Endothelial cell of umbilical vein (primary cell): Measurements from ENCODE around the gene ZNRF3. TPM values are rescaled to one million over a fixed set of nuclear protein-coding genes. Genes with fewer than 3 reads are reported as not detected.

Experiments used
- BruUV-seq: library from RNA; stranded (reverse); fragments of 400-500 nt; replicated peaks from 2 replicates; lab custom pipeline; 2021; lab: Mats Ljungman, UMichigan
- CTCF ChIA-PET: fragments of 300-600, 350-600 bp; sonication (Branson Sonifier 250); formaldehyde crosslinking; loops from one replicate; lab custom pipeline; 2021; ENCODE audit warnings: antibody characterized with exemption, inconsistent platforms; lab: Charles Lee
- POLR2A ChIA-PET: fragments of 300-600, 350-600 bp; sonication (Branson Sonifier 250); formaldehyde crosslinking; loops from one replicate; lab custom pipeline; 2021; ENCODE audit warnings: antibody characterized with exemption, inconsistent platforms; lab: Charles Lee
- DNase-seq: peaks from one replicate; pipeline ENCODE4 v3.0.0-alpha.2; 2011; ENCODE audit warnings: low read depth, low spot score
- FAIRE-seq: peaks from 2 replicates; lab custom pipeline; 2011; peaks lifted over from hg19 to GRCh38; lab: Jason Lieb, UNC
- H2AFZ ChIP-seq: 2 replicates; pipeline ENCODE4 v1.6.0; 2012; ENCODE audit warnings: low read depth, low read length, control low read depth, inconsistent platforms
- H3K27ac ChIP-seq: 2 replicates; pipeline ENCODE4 v1.5.1; 2011; ENCODE audit warnings: low read depth, mild to moderate bottlenecking, control low read depth, low read length, moderate library complexity; ENCODE audit not compliant: insufficient read depth
- H3K27me3 ChIP-seq, 2 experiments: 2 replicates each; pipeline versions ENCODE4 v1.6.0 to v1.6.1; 2011; ENCODE audit warnings: low read length in 2 of 2, mixed read lengths in 1 of 2; ENCODE audit not compliant: control insufficient read depth in 2 of 2, insufficient read depth in 2 of 2
- H3K36me3 ChIP-seq, 2 experiments: 2 replicates in 1 of 2; 3 replicates in 1 of 2; pipeline ENCODE4 v1.5.1; 2011; ENCODE audit warnings: low read length in 2 of 2, mild to moderate bottlenecking in 1 of 2, moderate library complexity in 1 of 2; ENCODE audit not compliant: control insufficient read depth in 2 of 2, insufficient read depth in 2 of 2; ENCODE audit errors: extremely low read depth in 1 of 2
- H3K4me1 ChIP-seq: 3 replicates; pipeline ENCODE4 v1.5.1; 2011; ENCODE audit warnings: mild to moderate bottlenecking, low read length; ENCODE audit not compliant: control insufficient read depth, insufficient read depth; ENCODE audit errors: extremely low read depth
- H3K4me2 ChIP-seq: 2 replicates; pipeline ENCODE4 v1.6.1; 2011; ENCODE audit warnings: low read length, control low read depth, mixed read lengths; ENCODE audit not compliant: insufficient read depth
- H3K4me3 ChIP-seq, 3 experiments: fragments of 200-600 bp in 1 of 3; sonication (generic), shearing (Covaris generic) in 1 of 3; replicated peaks in 1 of 3; 2 replicates each; pipeline ENCODE4 v1.5.1; 2011 to 2016; ENCODE audit warnings: control low read depth in 3 of 3, low read length in 3 of 3, mild to moderate bottlenecking in 2 of 3, inconsistent platforms in 1 of 3, low read depth in 1 of 3, moderate library complexity in 1 of 3; ENCODE audit not compliant: insufficient read depth in 1 of 3
- H3K79me2 ChIP-seq: 2 replicates; pipeline ENCODE4 v1.6.0; 2012; ENCODE audit warnings: low read length, inconsistent platforms; ENCODE audit not compliant: control insufficient read depth, insufficient read depth
- H3K9ac ChIP-seq: replicated peaks from 2 replicates; pipeline ENCODE3; 2011; ENCODE audit warnings: low read length, control low read depth; ENCODE audit not compliant: insufficient read depth; ENCODE audit errors: extremely low read depth
- H3K9me1 ChIP-seq: replicated peaks from 3 replicates; pipeline ENCODE4 v1.6.0; 2011; ENCODE audit warnings: mild to moderate bottlenecking, low read length; ENCODE audit not compliant: control insufficient read depth, insufficient read depth; ENCODE audit errors: extremely low read depth
- H3K9me3 ChIP-seq: replicated peaks from 2 replicates; pipeline ENCODE4 v1.5.1; 2012; ENCODE audit warnings: low read length, inconsistent platforms; ENCODE audit not compliant: control insufficient read depth, insufficient read depth
- H4K20me1 ChIP-seq: replicated peaks from 2 replicates; pipeline ENCODE3; 2011; ENCODE audit warnings: mild to moderate bottlenecking, low read length; ENCODE audit not compliant: control insufficient read depth, insufficient read depth; ENCODE audit errors: extremely low read depth
- EZH2 ChIP-seq: IDR thresholded peaks from 2 replicates; pipeline ENCODE4 v1.6.1; 2012; ENCODE audit warnings: borderline replicate concordance, low read depth, mild to moderate bottlenecking, moderate library complexity, low read length, inconsistent platforms; ENCODE audit not compliant: severe bottlenecking
- FOS ChIP-seq: IDR thresholded peaks from 2 replicates; pipeline ENCODE4 v1.6.1; 2011; ENCODE audit warnings: mild to moderate bottlenecking, low read length, moderate library complexity, borderline replicate concordance; ENCODE audit not compliant: insufficient read depth
- GATA2 ChIP-seq: IDR thresholded peaks from 2 replicates; pipeline ENCODE4 v1.7.0; 2011; ENCODE audit warnings: low read depth, mild to moderate bottlenecking, moderate library complexity, mixed read lengths, low read length; ENCODE audit not compliant: insufficient read length, insufficient read depth
- JUN ChIP-seq: IDR thresholded peaks from 2 replicates; pipeline ENCODE4 v1.6.1; 2011; ENCODE audit warnings: borderline replicate concordance, low read depth; ENCODE audit not compliant: insufficient read length, insufficient read depth
- MYC ChIP-seq: IDR thresholded peaks from one replicate; pipeline ENCODE4 v1.6.1; 2011; ENCODE audit warnings: mild to moderate bottlenecking, low read depth, low read length
- POLR2A ChIP-seq: IDR thresholded peaks from 2 replicates; pipeline ENCODE4 v1.6.1; 2012; ENCODE audit warnings: low read depth, mild to moderate bottlenecking, control low read depth, low read length
- POLR2AphosphoS5 ChIP-seq: IDR thresholded peaks from 2 replicates; pipeline ENCODE4 v1.6.1; 2012; ENCODE audit warnings: low read depth, mild to moderate bottlenecking, control low read depth, low read length, moderate library complexity; ENCODE audit not compliant: insufficient read depth
- dilution Hi-C: fragments of 300-500 bp; cut with MboI; formaldehyde crosslinking; loops from one replicate; pipeline ENCODE4 v1.15.0; 2019; ENCODE audit warnings: low sequenced_read_pairs; ENCODE audit not compliant: extremely low pct_ligation_motif_present
- intact Hi-C: fragments of 100-400 bp; cut with micrococcal nuclease; formaldehyde crosslinking; loops from one replicate; pipeline ENCODE4 v1.10.0; 2022
- polyA plus RNA-seq, 4 experiments: library from polyadenylated mRNA; depleted of rRNA in 3 of 4; stranded (reverse) in 3 of 4; unstranded in 1 of 4; fragments of >200 nt; gene quantifications; 2 replicates each; pipeline versions ENCODE4 v1.2.1 to v1.2.3, GENCODE V29; 2011 to 2012; ENCODE audit warnings: missing spikeins in 1 of 4
- total RNA-seq: library from RNA; stranded (reverse); gene quantifications from 2 replicates; pipeline ENCODE4 v1.2.3, GENCODE V29; 2021
- TF ChIP-seq, protein P1 (sequence below), 2 donors: IDR thresholded peaks; 1 replicate in 1 of 2; 2 replicates in 1 of 2; pipeline ENCODE4 v1.5.1; 2011; ENCODE audit warnings: low read length in 2 of 2, mild to moderate bottlenecking in 2 of 2, moderate library complexity in 2 of 2, control low read depth in 1 of 2, inconsistent platforms in 1 of 2, low read depth in 1 of 2; ENCODE audit not compliant: insufficient read depth in 1 of 2; ENCODE audit errors: extremely low read depth in 1 of 2
- TF ChIP-seq, protein P2 (sequence below): IDR thresholded peaks from 2 replicates; pipeline ENCODE4 v1.6.1; 2011; ENCODE audit not compliant: insufficient read depth, insufficient read length

ZNRF3 gene
- total and polyA plus RNA-seq, 2 donors (not counting 3 experiments of a cell fraction or from before 2014, with no cell fraction given) = 2.7 to 5.2 TPM

DNA sequence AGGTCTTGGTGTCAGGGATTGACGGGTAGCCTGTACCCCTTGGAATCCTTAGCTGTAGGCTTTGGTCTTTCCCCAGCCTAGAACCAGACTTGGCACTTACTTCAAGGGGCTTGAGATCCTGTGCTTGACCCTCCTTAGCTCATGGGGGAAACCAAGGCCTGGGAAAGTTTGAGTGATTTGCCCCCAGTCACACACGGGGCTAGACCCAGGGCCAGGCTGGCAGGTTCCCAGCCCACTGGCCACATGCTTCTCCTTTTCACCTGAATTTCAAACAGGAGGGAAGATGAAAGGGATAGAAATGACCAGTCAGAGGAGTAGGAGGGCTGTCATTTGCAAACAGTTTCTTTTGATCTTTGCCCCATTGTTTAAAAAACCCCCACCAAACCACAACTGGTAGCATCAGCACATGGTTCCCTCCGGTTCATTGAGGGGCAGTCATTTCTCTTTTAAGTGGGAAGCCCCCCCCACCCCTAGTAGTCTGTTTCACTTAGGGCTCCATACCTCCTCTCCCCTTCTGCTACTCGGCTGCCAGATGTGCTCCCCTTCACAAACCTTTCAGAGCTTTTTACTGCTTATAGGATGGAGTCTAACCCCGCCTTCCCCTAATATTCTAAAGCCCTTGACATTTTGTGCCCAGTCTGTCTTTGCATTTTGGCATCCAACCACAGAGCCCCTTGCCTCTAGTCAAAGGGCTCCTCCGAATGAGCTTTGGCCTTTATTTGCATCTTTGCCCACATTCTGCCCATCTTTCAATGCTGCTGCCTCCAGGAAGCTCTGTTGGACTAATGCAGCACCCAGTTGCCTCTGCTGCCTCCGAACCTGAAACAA lies 37.6 kb downstream of the ZNRF3 start:
- Histone ChIP-seq H3K36me3 (no peaks in the 10 kb centered on the region), H3K27me3 (no peaks in the 10 kb centered on the region), H3K9ac (no peak overlapping the region), H2AFZ (no peak overlapping the region), H3K9me3 (no peaks in the 10 kb centered on the region), H3K9me1 (no peaks in the 10 kb centered on the region), H4K20me1 (no peaks in the 10 kb centered on the region), H3K79me2 (no peaks in the 10 kb centered on the region), H3K4me1 (no peaks in the 10 kb centered on the region), H3K4me3 (no peak overlapping the region), H3K27ac (no peak overlapping the region), H3K4me2 (no peak overlapping the region)
- DNase-seq = no peak
- TF ChIP-seq FOS (no peak), MYC (no peak), POLR2AphosphoS5 (no peak), POLR2A (no peak), JUN (no peak), EZH2 (no peak), GATA2 (no peak)
- TF ChIP-seq, protein P1, sequence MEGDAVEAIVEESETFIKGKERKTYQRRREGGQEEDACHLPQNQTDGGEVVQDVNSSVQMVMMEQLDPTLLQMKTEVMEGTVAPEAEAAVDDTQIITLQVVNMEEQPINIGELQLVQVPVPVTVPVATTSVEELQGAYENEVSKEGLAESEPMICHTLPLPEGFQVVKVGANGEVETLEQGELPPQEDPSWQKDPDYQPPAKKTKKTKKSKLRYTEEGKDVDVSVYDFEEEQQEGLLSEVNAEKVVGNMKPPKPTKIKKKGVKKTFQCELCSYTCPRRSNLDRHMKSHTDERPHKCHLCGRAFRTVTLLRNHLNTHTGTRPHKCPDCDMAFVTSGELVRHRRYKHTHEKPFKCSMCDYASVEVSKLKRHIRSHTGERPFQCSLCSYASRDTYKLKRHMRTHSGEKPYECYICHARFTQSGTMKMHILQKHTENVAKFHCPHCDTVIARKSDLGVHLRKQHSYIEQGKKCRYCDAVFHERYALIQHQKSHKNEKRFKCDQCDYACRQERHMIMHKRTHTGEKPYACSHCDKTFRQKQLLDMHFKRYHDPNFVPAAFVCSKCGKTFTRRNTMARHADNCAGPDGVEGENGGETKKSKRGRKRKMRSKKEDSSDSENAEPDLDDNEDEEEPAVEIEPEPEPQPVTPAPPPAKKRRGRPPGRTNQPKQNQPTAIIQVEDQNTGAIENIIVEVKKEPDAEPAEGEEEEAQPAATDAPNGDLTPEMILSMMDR (IDR thresholded peaks at IDR 0.05; ENCODE audit: extremely low read depth in 1 of 2, insufficient read depth in 1 of 2, low read depth in 1 of 2, low read length in 2 of 2) = no peak
- TF ChIP-seq, protein P2, sequence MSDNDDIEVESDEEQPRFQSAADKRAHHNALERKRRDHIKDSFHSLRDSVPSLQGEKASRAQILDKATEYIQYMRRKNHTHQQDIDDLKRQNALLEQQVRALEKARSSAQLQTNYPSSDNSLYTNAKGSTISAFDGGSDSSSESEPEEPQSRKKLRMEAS = no peak
- intact Hi-C loops (no loop called here), dilution Hi-C loops (loop anchor here (25.0 kb wide), 1 partner anchor 91 kb away; no protein-coding TSS in a partner anchor)
- BruUV-seq = no TSS peak
- CTCF ChIA-PET = no interaction called here
- POLR2A ChIA-PET = no interaction called here
- FAIRE-seq = no peak
